Suprapubic skin (tissue), 4 donors: ENCODE data around the gene SELENOF.

Experiments
- EP300 ChIP-seq: sonication (generic); formaldehyde crosslinking; IDR thresholded peaks from one replicate; pipeline ENCODE4 v1.6.1; 2017; ENCODE audit warnings: antibody characterized with exemption
- POLR2AphosphoS5 ChIP-seq, 3 donors: sonication (generic); formaldehyde crosslinking; IDR thresholded peaks; one replicate each; pipeline ENCODE4 v1.6.1; 2017; ENCODE audit warnings: antibody characterized with exemption in 3 of 3
- TF ChIP-seq, protein P1 (sequence below), 2 donors: fragments of 200-600 bp in 1 of 2; fragments of 450-650 bp in 1 of 2; sonication (generic) in 1 of 2; IDR thresholded peaks; one replicate each; pipeline ENCODE4 v1.5.1; 2016 to 2019; ENCODE audit warnings: antibody characterized with exemption in 2 of 2, mild to moderate bottlenecking in 1 of 2, moderate library complexity in 1 of 2

DNA sequence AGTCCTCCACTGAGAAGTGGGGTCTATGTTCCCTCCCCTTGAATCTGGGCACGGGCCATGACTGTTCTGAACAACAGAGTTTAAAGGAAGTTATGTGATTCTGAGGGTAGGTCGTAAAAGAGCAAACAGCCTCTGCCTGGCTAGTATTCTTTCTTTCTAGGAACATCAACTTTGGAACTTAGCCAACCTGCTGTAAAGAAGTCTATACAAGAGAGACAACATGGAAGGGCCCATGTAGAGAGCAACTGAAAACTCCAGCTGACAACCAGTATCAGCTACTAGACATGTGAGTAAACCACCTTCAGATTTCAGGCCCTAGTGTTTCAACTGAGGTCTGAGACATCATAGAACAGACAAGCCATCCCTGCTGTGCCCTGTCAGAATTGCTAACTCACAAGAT, 7.5 kb downstream of the SELENOF start:
- TF ChIP-seq POLR2AphosphoS5 (IDR thresholded peaks at IDR 0.05) (no peak), EP300 (no peak)
- TF ChIP-seq, protein P1, sequence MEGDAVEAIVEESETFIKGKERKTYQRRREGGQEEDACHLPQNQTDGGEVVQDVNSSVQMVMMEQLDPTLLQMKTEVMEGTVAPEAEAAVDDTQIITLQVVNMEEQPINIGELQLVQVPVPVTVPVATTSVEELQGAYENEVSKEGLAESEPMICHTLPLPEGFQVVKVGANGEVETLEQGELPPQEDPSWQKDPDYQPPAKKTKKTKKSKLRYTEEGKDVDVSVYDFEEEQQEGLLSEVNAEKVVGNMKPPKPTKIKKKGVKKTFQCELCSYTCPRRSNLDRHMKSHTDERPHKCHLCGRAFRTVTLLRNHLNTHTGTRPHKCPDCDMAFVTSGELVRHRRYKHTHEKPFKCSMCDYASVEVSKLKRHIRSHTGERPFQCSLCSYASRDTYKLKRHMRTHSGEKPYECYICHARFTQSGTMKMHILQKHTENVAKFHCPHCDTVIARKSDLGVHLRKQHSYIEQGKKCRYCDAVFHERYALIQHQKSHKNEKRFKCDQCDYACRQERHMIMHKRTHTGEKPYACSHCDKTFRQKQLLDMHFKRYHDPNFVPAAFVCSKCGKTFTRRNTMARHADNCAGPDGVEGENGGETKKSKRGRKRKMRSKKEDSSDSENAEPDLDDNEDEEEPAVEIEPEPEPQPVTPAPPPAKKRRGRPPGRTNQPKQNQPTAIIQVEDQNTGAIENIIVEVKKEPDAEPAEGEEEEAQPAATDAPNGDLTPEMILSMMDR (IDR thresholded peaks at IDR 0.05) = no peak
